ENCODE results near the gene FBN2. TPM values are rescaled to one million over a fixed set of nuclear protein-coding genes. Genes with fewer than 3 reads are reported as not detected.

The FBN2 gene
- total RNA-seq, 6 experiments from 2014 or later, result 0.06 to 0.98 (median 0.45) TPM

- Histone ChIP-seq H3K36me3 (no peaks in the 10 kb centered on the region), H3K4me1 (no peaks in the 10 kb centered on the region), H3K9me3 (no peaks in the 10 kb centered on the region), H3K27ac (no peak overlapping the region), H3K4me3 (no peak overlapping the region), H3K27me3 (no peaks in the 10 kb centered on the region)
- DNase-seq (no peak), ATAC-seq (no peak)
- TF ChIP-seq CTCF (IDR thresholded peaks at IDR 0.05) (no peak), POLR2A (IDR thresholded peaks at IDR 0.05) (no peak)
- intact Hi-C loops (cut with DNase I), result no loop called here
- WGBS (ENCODE audit: insufficient coverage, low coverage, low lambda C conversion rate, missing lambda C conversion rate), result 57% methylated on average over 1 of the region's 1 CpG
Observed at GRCh38 chr5:128399111-128399510, 138.9 kb downstream of the FBN2 start.

- DNase-seq (no peak), ATAC-seq (no peak)
- Histone ChIP-seq H3K27ac (no peak overlapping the region), H3K36me3 (no peaks in the 10 kb centered on the region), H3K9me3 (no peaks in the 10 kb centered on the region), H3K4me3 (no peak overlapping the region), H3K27me3 (no peaks in the 10 kb centered on the region), H3K4me1 (no peaks in the 10 kb centered on the region)
- TF ChIP-seq POLR2A (IDR thresholded peaks at IDR 0.05), result no peak
- TF ChIP-seq CTCF (IDR thresholded peaks at IDR 0.05), result no peak
- intact Hi-C loops (cut with DNase I), result no loop called here
- WGBS (ENCODE audit: insufficient coverage, low coverage, low lambda C conversion rate, missing lambda C conversion rate), result 35% methylated on average over 2 of the region's 2 CpGs
Observed at GRCh38 chr5:128397876-128398275, 140.2 kb downstream of the FBN2 start.

- 66% methylated on average over 7 of the region's 8 CpGs for WGBS (ENCODE audit: insufficient coverage, low coverage, low lambda C conversion rate, missing lambda C conversion rate)
- ATAC-seq (no peak), DNase-seq (no peak)
- Histone ChIP-seq H3K4me3 (no peak overlapping the region), H3K9me3 (no peaks in the 10 kb centered on the region), H3K27ac (no peak overlapping the region), H3K4me1 (no peaks in the 10 kb centered on the region), H3K27me3 (no peaks in the 10 kb centered on the region), H3K36me3 (no peaks in the 10 kb centered on the region)
- TF ChIP-seq CTCF (IDR thresholded peaks at IDR 0.05), result no peak
- no peak for TF ChIP-seq POLR2A (IDR thresholded peaks at IDR 0.05)
- intact Hi-C loops (cut with DNase I), result no loop called here
Observed at GRCh38 chr5:128395073-128395472, 143.0 kb downstream of the FBN2 start.

- intact Hi-C loops (cut with DNase I), result no loop called here
- no peaks in the 10 kb centered on the region for H3K36me3 ChIP-seq
- no peak for DNase-seq
- ATAC-seq, result no peak
- 78% methylated on average over 2 of the region's 2 CpGs for WGBS (ENCODE audit: insufficient coverage, low coverage, low lambda C conversion rate, missing lambda C conversion rate)
- H3K4me1 ChIP-seq, result no peaks in the 10 kb centered on the region
- no peak overlapping the region for H3K27ac ChIP-seq
- H3K9me3 ChIP-seq, result no peaks in the 10 kb centered on the region
- no peak for TF ChIP-seq POLR2A (IDR thresholded peaks at IDR 0.05)
- TF ChIP-seq CTCF (IDR thresholded peaks at IDR 0.05), result no peak
- no peak overlapping the region for H3K4me3 ChIP-seq
- no peaks in the 10 kb centered on the region for H3K27me3 ChIP-seq
Observed at GRCh38 chr5:128384068-128384467, 154.0 kb downstream of the FBN2 start.

GRCh38 chr5:128380337-128380736 lies 157.7 kb downstream of the FBN2 start:
- Histone ChIP-seq H3K4me1 (no peaks in the 10 kb centered on the region), H3K27ac (no peak overlapping the region), H3K36me3 (no peaks in the 10 kb centered on the region), H3K9me3 (no peaks in the 10 kb centered on the region), H3K27me3 (no peaks in the 10 kb centered on the region), H3K4me3 (no peak overlapping the region)
- 52% methylated on average over 3 of the region's 3 CpGs for WGBS (ENCODE audit: insufficient coverage, low coverage, low lambda C conversion rate, missing lambda C conversion rate)
- TF ChIP-seq CTCF (IDR thresholded peaks at IDR 0.05) (no peak), POLR2A (IDR thresholded peaks at IDR 0.05) (no peak)
- intact Hi-C loops (cut with DNase I), result no loop called here
- ATAC-seq (no peak), DNase-seq (no peak)
